Panc1 (cell line): Measurements from ENCODE around the gene ELL2. TPM values are rescaled to one million over a fixed set of nuclear protein-coding genes. Genes with fewer than 3 reads are reported as not detected.

Source experiments
- ATAC-seq: fragments of 200-7000 bp; cut with Tn5 transposase; 2 replicates; pipeline ENCODE4 v1.9.1; 2020; ENCODE audit warnings: mild to moderate bottlenecking, moderate library complexity
- BruUV-seq: library from RNA; stranded (reverse); fragments of 400-500 nt; replicated peaks from 2 replicates; lab custom pipeline; 2021; lab: Mats Ljungman, UMichigan
- CTCF ChIA-PET: fragments of 300-600 bp; sonication (Branson Sonifier 250); formaldehyde crosslinking; loops from one replicate; lab custom pipeline; 2022; ENCODE audit warnings: antibody characterized with exemption; lab: Charles Lee
- POLR2A ChIA-PET: fragments of 300-600 bp; sonication (Branson Sonifier 250); formaldehyde crosslinking; loops from one replicate; lab custom pipeline; 2022; ENCODE audit warnings: antibody characterized with exemption; lab: Charles Lee
- DNase-seq: peaks from one replicate; pipeline ENCODE4 v3.0.0-alpha.2; 2010; ENCODE audit warnings: low read depth, low spot score
- H3K27ac ChIP-seq: 2 replicates; pipeline ENCODE4 v1.5.1; 2011; ENCODE audit warnings: mild to moderate bottlenecking, low read length, inconsistent platforms
- H3K27me3 ChIP-seq: fragments of 200-500 bp; sonication (Bioruptor generic); 2 replicates; pipeline ENCODE4 v1.6.0; 2014; ENCODE audit warnings: low read length, inconsistent platforms; ENCODE audit not compliant: control insufficient read depth, insufficient read depth
- H3K36me3 ChIP-seq: fragments of 200-500 bp; sonication (Bioruptor generic); 2 replicates; pipeline ENCODE4 v1.5.1; 2014; ENCODE audit warnings: inconsistent platforms, mild to moderate bottlenecking, low read length, moderate library complexity; ENCODE audit not compliant: control insufficient read depth, insufficient read depth
- H3K4me1 ChIP-seq: 2 replicates; pipeline ENCODE4 v1.5.1; 2011; ENCODE audit warnings: inconsistent platforms, mild to moderate bottlenecking, low read length, moderate library complexity; ENCODE audit not compliant: control insufficient read depth, insufficient read depth
- H3K4me3 ChIP-seq, 2 experiments: 2 replicates each; pipeline ENCODE4 v1.5.1; 2011 to 2012; ENCODE audit warnings: low read depth in 2 of 2, low read length in 2 of 2, mild to moderate bottlenecking in 2 of 2, inconsistent platforms in 1 of 2, moderate library complexity in 1 of 2
- H3K9me3 ChIP-seq: fragments of 200-500 bp; sonication (Bioruptor generic); 2 replicates; pipeline ENCODE4 v1.5.1; 2014; ENCODE audit warnings: low read depth, mild to moderate bottlenecking, inconsistent platforms, low read length, moderate library complexity; ENCODE audit not compliant: control insufficient read depth, insufficient read depth
- CTCF ChIP-seq: fragments of 450-650 bp; IDR thresholded peaks from 2 replicates; pipeline ENCODE4 v1.5.1; 2017; ENCODE audit warnings: mild to moderate bottlenecking
- POLR2AphosphoS5 ChIP-seq: IDR thresholded peaks from 2 replicates; pipeline ENCODE4 v1.6.1; 2012; ENCODE audit warnings: mild to moderate bottlenecking, low read depth, low read length, moderate library complexity
- REST ChIP-seq, 2 experiments: IDR thresholded peaks; 2 replicates each; pipeline ENCODE4 v1.6.1; 2011 to 2012; ENCODE audit warnings: low read depth in 2 of 2, control low read depth in 1 of 2, low read length in 1 of 2, mild to moderate bottlenecking in 1 of 2, moderate library complexity in 1 of 2; ENCODE audit not compliant: insufficient read depth in 1 of 2
- SIN3A ChIP-seq: IDR thresholded peaks from 2 replicates; pipeline ENCODE4 v1.6.1; 2012; ENCODE audit warnings: low read depth, mild to moderate bottlenecking, low read length, moderate library complexity, borderline replicate concordance; ENCODE audit not compliant: insufficient read depth
- TCF7L2 ChIP-seq: IDR thresholded peaks from 2 replicates; pipeline ENCODE4 v1.6.1; 2011; ENCODE audit warnings: mild to moderate bottlenecking, low read depth, low read length, inconsistent platforms
- in situ Hi-C: cut with HindIII; loops from 2 replicates; pipeline ENCODE4 v1.10.0; 2016; ENCODE audit warnings: low sequenced_read_pairs, low pct_unique_long_range_greater_than_20kb
- intact Hi-C: fragments of 100-400 bp; cut with micrococcal nuclease; formaldehyde crosslinking; loops from one replicate; pipeline ENCODE4 v1.10.0; 2022; ENCODE audit not compliant: unreplicated experiment
- total RNA-seq: library from RNA; stranded (reverse); gene quantifications from one replicate; pipeline ENCODE4 v1.2.1, GENCODE V29; 2021; ENCODE audit not compliant: unreplicated experiment

The ELL2 gene
- total RNA-seq, 1 experiment from 2014 or later: 68.5 TPM

GRCh38 chr5:95984287-95984938 lies 22.8 kb upstream of the ELL2 start:
- in situ Hi-C loops (no loop called here), intact Hi-C loops (no loop called here)
- ChIA-PET POLR2A (no interaction called here), CTCF (no interaction called here)
- DNase-seq (no peak), ATAC-seq (no peak)
- Histone ChIP-seq H3K4me1 (no peaks in the 10 kb centered on the region), H3K4me3 (no peak overlapping the region), H3K27ac (no peak overlapping the region; the same call in 1 of the 2 replicates), H3K9me3 (no peaks in the 10 kb centered on the region), H3K36me3 (no peaks in the 10 kb centered on the region), H3K27me3 (no peaks in the 10 kb centered on the region)
- no peak for TF ChIP-seq CTCF
- no peak for TF ChIP-seq REST (IDR thresholded peaks at IDR 0.05; ENCODE audit: insufficient read depth in 1 of 2, low read depth in 2 of 2, low read length in 1 of 2)
- TF ChIP-seq TCF7L2: no peak
- no TSS peak for BruUV-seq

- ATAC-seq: no peak
- ChIA-PET POLR2A (no interaction called here), CTCF (no interaction called here)
- Histone ChIP-seq H3K9me3 (no peaks in the 10 kb centered on the region), H3K4me1 (no peaks in the 10 kb centered on the region), H3K27ac (no peak overlapping the region), H3K27me3 (no peaks in the 10 kb centered on the region), H3K4me3 (no peak overlapping the region), H3K36me3 (no peaks in the 10 kb centered on the region)
- intact Hi-C loops: no loop called here
- BruUV-seq: no TSS peak
- in situ Hi-C loops: no loop called here
- no peak for TF ChIP-seq REST (IDR thresholded peaks at IDR 0.05; ENCODE audit: insufficient read depth in 1 of 2, low read depth in 2 of 2, low read length in 1 of 2)
- TF ChIP-seq CTCF: no peak
- TF ChIP-seq TCF7L2: no peak
- no peak for TF ChIP-seq POLR2AphosphoS5
- no peak for TF ChIP-seq SIN3A
- DNase-seq: no peak
Observed at GRCh38 chr5:95983509-95983908, 21.9 kb upstream of the ELL2 start.
